GM10248 (cell line): ENCODE measurements around the gene IL13RA1.

ENCODE experiments used
- CTCF ChIA-PET: fragments of 300-600 bp; sonication (Branson Sonifier 250); formaldehyde crosslinking; extraction: SDS; loops from one replicate; lab custom pipeline; 2021; ENCODE audit warnings: antibody characterized with exemption; lab: Yijun Ruan, JAX
- POLR2A ChIA-PET: fragments of 350-650 bp; sonication (Branson Sonifier 250); formaldehyde crosslinking; extraction: SDS; loops from one replicate; lab custom pipeline; 2020; ENCODE audit warnings: antibody characterized with exemption; lab: Yijun Ruan, JAX
- DNase-seq: peaks from one replicate; pipeline ENCODE4 v3.0.0; 2012; ENCODE audit errors: extremely low spot score
- CTCF ChIP-seq: IDR thresholded peaks from 2 replicates; pipeline ENCODE4 v1.5.1; 2012; ENCODE audit warnings: mild to moderate bottlenecking, low read depth; ENCODE audit errors: extremely low read depth, missing control alignments, control extremely low read depth

Gene IL13RA1

GRCh38 chrX:118726887-118727685 lies at the start of gene IL13RA1:
TSS of gene IL13RA1 (plus strand) at chrX:118727606. CDS start at chrX:118727639, 33 bp downstream.
- TF ChIP-seq CTCF, result no peak
- ChIA-PET CTCF (interaction anchor here (2.2 kb wide), 1 partner anchor 125 kb away, joined by 6 read pairs; no protein-coding TSS in a partner anchor), POLR2A (no interaction called here)
- DNase-seq, result peak; percentile 55

DNA sequence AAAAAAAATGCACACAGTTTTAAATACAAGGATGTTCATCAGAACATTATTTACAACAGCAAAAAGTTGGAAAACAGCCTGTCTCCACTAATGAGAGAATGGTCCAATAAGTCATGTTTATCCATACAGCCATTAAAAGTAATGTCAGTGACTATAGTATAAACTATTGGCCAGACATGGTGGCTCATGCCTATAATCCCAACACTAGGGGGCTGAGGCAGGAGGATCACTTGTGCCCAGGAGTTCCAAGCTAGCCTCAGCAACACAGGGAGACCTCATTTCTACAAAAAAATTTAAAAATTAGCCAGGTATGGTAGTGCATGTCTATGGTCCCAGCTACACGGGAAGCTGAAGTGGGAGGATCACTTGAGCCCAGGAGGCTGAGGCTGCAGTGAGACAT lies 48.1 kb upstream of the IL13RA1 start:
- no peak for TF ChIP-seq CTCF
- no peak for DNase-seq
- CTCF ChIA-PET, result interaction anchor here (1.2 kb wide), 1 partner anchor 8 kb away, joined by 3 read pairs; no protein-coding TSS in a partner anchor
- POLR2A ChIA-PET, result no interaction called here

GRCh38 chrX:118682258-118683014 lies 45.0 kb upstream of the IL13RA1 start:
- no peak for DNase-seq
- ChIA-PET POLR2A (no interaction called here), CTCF (no interaction called here)
- TF ChIP-seq CTCF, result no peak

DNA sequence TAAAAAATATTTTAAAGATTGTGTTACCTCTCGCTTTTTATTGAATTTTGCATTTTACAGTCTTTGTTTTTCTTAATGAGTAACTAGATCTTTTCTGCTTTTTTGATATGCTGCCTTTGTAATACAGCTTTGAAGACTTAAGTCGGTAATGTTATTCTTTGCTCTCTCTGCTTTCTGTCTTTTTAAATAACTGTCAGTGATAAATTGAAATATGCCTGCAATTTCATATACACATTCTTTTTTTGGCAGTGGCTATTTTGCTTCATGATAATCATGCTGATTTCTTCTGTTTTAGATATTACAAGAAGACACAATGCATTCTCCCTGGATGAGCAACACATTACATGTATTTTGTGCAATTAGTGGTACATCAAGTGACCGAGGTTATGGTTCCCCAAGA lies 42.0 kb upstream of the IL13RA1 start:
- no peak for TF ChIP-seq CTCF
- ChIA-PET CTCF (interaction anchor here (1.1 to 1.3 kb wide), 2 partner anchors 12 to 14 kb away, joined by 3 read pairs; no protein-coding TSS in a partner anchor), POLR2A (no interaction called here)
- no peak for DNase-seq

DNA sequence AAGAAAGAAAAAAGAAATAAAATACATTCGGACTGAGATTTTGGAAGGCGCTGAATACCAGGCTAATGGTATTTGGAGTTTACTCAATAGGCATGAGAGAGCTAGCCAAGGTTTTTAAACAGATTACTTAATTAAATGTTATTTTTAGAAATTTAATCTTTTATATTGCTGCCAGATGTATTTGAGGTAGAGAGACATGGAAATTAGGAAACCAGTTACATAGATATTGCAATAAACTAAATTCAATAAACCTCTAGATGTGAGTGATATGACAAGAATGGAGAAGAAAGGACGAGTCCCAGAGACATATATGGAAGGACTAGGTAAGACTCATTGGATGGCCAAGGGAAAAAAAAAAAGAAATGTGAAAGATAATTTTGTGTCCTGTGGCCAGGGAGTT lies 38.5 kb upstream of the IL13RA1 start:
- ChIA-PET CTCF (no interaction called here), POLR2A (no interaction called here)
- TF ChIP-seq CTCF, result no peak
- DNase-seq, result no peak

DNA sequence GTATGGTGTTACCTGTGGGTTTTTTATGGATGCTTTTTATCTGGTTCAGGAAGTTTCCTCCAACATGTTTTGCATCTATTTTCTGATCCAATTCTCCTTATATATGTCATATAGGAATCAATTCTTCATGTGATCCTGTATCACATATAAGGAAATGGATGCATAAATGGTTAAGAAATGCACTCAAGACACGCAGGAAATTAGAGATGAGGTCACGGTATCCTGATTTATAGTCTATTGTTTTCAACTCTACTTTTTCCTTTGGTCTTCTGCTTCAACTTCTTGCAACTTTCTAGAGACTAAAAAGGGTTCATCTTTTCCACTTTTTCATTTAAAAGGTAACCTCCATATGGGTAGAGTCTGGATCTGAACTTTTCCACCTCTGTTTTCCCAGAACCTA lies 33.6 kb upstream of the IL13RA1 start:
- POLR2A ChIA-PET, result no interaction called here
- DNase-seq, result no peak
- CTCF ChIA-PET, result no interaction called here
- no peak for TF ChIP-seq CTCF
